HepG2 (cell line): ENCODE measurements around the gene DIAPH1. TPM values are rescaled to one million over a fixed set of nuclear protein-coding genes. Genes with fewer than 3 reads are reported as not detected.

Experiments
- ATAC-seq: fragments of 200-7000 bp; cut with Tn5 transposase; 3 replicates; pipeline ENCODE4 v1.9.1; 2020; ENCODE audit warnings: mild to moderate bottlenecking, moderate library complexity
- BruUV-seq: library from RNA; stranded (reverse); fragments of 400-500 nt; replicated peaks from 2 replicates; lab custom pipeline; 2021; lab: Mats Ljungman, UMichigan
- CTCF ChIA-PET: fragments of 300-600 bp; formaldehyde crosslinking; extraction: SDS; loops from one replicate; lab custom pipeline; 2021; ENCODE audit warnings: low total read pairs, inconsistent platforms, low intra/inter-chr PET ratio; lab: Yijun Ruan, JAX
- POLR2A ChIA-PET: fragments of 350-600 bp; sonication (Branson Sonifier 250); formaldehyde crosslinking; loops from one replicate; lab custom pipeline; 2020; ENCODE audit warnings: antibody characterized with exemption, inconsistent platforms; lab: Yijun Ruan, JAX
- DNase-seq: peaks from one replicate; pipeline ENCODE4 v3.0.0-alpha.2; 2015; ENCODE audit warnings: low spot score
- FAIRE-seq: peaks from 3 replicates; lab custom pipeline; 2011; peaks lifted over from hg19 to GRCh38; lab: Jason Lieb, UNC
- H2AFZ ChIP-seq: one replicate; pipeline ENCODE4 v1.6.1; 2011; ENCODE audit warnings: low read length, inconsistent platforms
- H3K27ac ChIP-seq: fragments of 300-600 bp; 3 replicates; pipeline ENCODE4 v1.8.0; 2011; ENCODE audit warnings: mixed run types, mild to moderate bottlenecking, mixed read lengths, low read length, inconsistent platforms; ENCODE audit not compliant: insufficient read depth; ENCODE audit errors: extremely low read length
- H3K27me3 ChIP-seq, 2 experiments: fragments of 200-600 bp in 1 of 2; 2 replicates in 1 of 2; 3 replicates in 1 of 2; pipeline versions ENCODE4 v1.6.0 to v1.8.0; 2011; ENCODE audit warnings: low read length in 2 of 2, mild to moderate bottlenecking in 2 of 2, moderate library complexity in 2 of 2, inconsistent platforms in 1 of 2; ENCODE audit not compliant: insufficient read depth in 2 of 2, control insufficient read depth in 1 of 2
- H3K36me3 ChIP-seq, 2 experiments: fragments of 200-600 bp in 1 of 2; replicated peaks in 1 of 2; 2 replicates in 1 of 2; 3 replicates in 1 of 2; pipeline versions ENCODE4 v1.5.1 to v1.8.0; 2011; ENCODE audit warnings: low read length in 2 of 2, inconsistent platforms in 1 of 2; ENCODE audit not compliant: insufficient read depth in 2 of 2, control insufficient read depth in 1 of 2
- H3K4me1 ChIP-seq: 2 replicates; pipeline ENCODE4 v1.5.1; 2012; ENCODE audit warnings: low read length, inconsistent platforms; ENCODE audit not compliant: insufficient read depth
- H3K4me2 ChIP-seq: 2 replicates; pipeline ENCODE4 v1.6.0; 2011; ENCODE audit warnings: low read depth, low read length, inconsistent platforms
- H3K4me3 ChIP-seq, 3 experiments: fragments of 200-600 bp in 1 of 3; sonication (generic), shearing (Covaris generic) in 1 of 3; replicated peaks in 1 of 3; 2 replicates each; pipeline ENCODE4 v1.5.1; 2011 to 2016; ENCODE audit warnings: low read length in 3 of 3, inconsistent platforms in 2 of 3, low read depth in 2 of 3, mild to moderate bottlenecking in 2 of 3, control low read depth in 1 of 3, mixed read lengths in 1 of 3; ENCODE audit not compliant: insufficient read depth in 1 of 3
- H3K79me2 ChIP-seq: one replicate; pipeline ENCODE4 v1.6.1; 2011; ENCODE audit warnings: low read length, inconsistent platforms; ENCODE audit not compliant: insufficient read depth
- H3K9ac ChIP-seq: 2 replicates; pipeline ENCODE4 v1.6.0; 2011; ENCODE audit warnings: mild to moderate bottlenecking, low read depth, low read length, inconsistent platforms; ENCODE audit not compliant: insufficient read depth
- H3K9me3 ChIP-seq: 2 replicates; pipeline ENCODE4 v1.5.1; 2012; ENCODE audit warnings: mild to moderate bottlenecking, low read length
- H4K20me1 ChIP-seq: 2 replicates; pipeline ENCODE4 v1.6.0; 2011; ENCODE audit warnings: inconsistent platforms, mild to moderate bottlenecking, low read length, moderate library complexity; ENCODE audit not compliant: insufficient read depth
- CHCHD3 ChIP-seq: sonication (generic); formaldehyde crosslinking; IDR thresholded peaks from 2 replicates; pipeline ENCODE4 v1.8.0; 2022; ENCODE audit warnings: mild to moderate bottlenecking, missing genetic modification reagents, moderate library complexity
- FOXO4 ChIP-seq: sonication (generic); formaldehyde crosslinking; conservative IDR thresholded peaks from 2 replicates; pipeline ENCODE4 v1.8.1; 2023; ENCODE audit warnings: missing genetic modification reagents
- HNF4G ChIP-seq, 2 experiments: sonication (generic) in 1 of 2; formaldehyde crosslinking in 1 of 2; IDR thresholded peaks; 2 replicates each; pipeline versions ENCODE4 v1.4.0 to v1.6.1; 2011 to 2020; ENCODE audit warnings: borderline replicate concordance in 2 of 2, low read depth in 2 of 2, mild to moderate bottlenecking in 2 of 2, low read length in 1 of 2, missing genetic modification reagents in 1 of 2, moderate library complexity in 1 of 2
- JUND ChIP-seq: sonication (generic); formaldehyde crosslinking; IDR thresholded peaks from 2 replicates; pipeline ENCODE4 v1.8.0; 2022; ENCODE audit warnings: mild to moderate bottlenecking, missing genetic modification reagents
- LBX2 ChIP-seq: sonication (generic); formaldehyde crosslinking; IDR thresholded peaks from 2 replicates; pipeline ENCODE4 v1.5.0; 2020; ENCODE audit warnings: missing genetic modification reagents, mild to moderate bottlenecking, borderline replicate concordance
- MTA1 ChIP-seq: sonication (generic); formaldehyde crosslinking; IDR thresholded peaks from 2 replicates; pipeline ENCODE4 v1.4.0; 2020; ENCODE audit warnings: missing genetic modification reagents, mild to moderate bottlenecking, borderline replicate concordance
- NFAT5 ChIP-seq: sonication (generic); formaldehyde crosslinking; IDR thresholded peaks from 2 replicates; pipeline ENCODE4 v1.4.0; 2020; ENCODE audit warnings: missing genetic modification reagents
- PITX1 ChIP-seq: sonication (generic); formaldehyde crosslinking; IDR thresholded peaks from 2 replicates; pipeline ENCODE4 v1.5.1; 2020; ENCODE audit warnings: mild to moderate bottlenecking, missing genetic modification reagents
- RFXAP ChIP-seq: sonication (generic); formaldehyde crosslinking; IDR thresholded peaks from 2 replicates; pipeline ENCODE4 v1.4.0; 2020; ENCODE audit warnings: missing genetic modification reagents, borderline replicate concordance
- SMYD3 ChIP-seq: sonication (generic); formaldehyde crosslinking; IDR thresholded peaks from 2 replicates; pipeline ENCODE4 v1.8.1; 2023; ENCODE audit warnings: mild to moderate bottlenecking, missing genetic modification reagents
- ZNF331 ChIP-seq: sonication (generic); formaldehyde crosslinking; IDR thresholded peaks from 2 replicates; pipeline ENCODE4 v1.4.0; 2020; ENCODE audit warnings: missing genetic modification reagents
- ZNF513 ChIP-seq: sonication (generic); formaldehyde crosslinking; conservative IDR thresholded peaks from 2 replicates; pipeline ENCODE4 v1.5.0; 2020; ENCODE audit warnings: missing genetic modification reagents
- ZNF607 ChIP-seq: sonication (generic); formaldehyde crosslinking; IDR thresholded peaks from 2 replicates; pipeline ENCODE4 v1.5.1; 2020; ENCODE audit warnings: missing genetic modification reagents, mild to moderate bottlenecking, borderline replicate concordance
- ZSCAN20 ChIP-seq: sonication (generic); formaldehyde crosslinking; IDR thresholded peaks from 2 replicates; pipeline ENCODE4 v1.4.0; 2020; ENCODE audit warnings: missing genetic modification reagents, mild to moderate bottlenecking, borderline replicate concordance
- WGBS: methylation state at CpG from one replicate; pipeline ENCODE4 v1.1.6; 2017; ENCODE audit warnings: low lambda C conversion rate; 5-methylcytosine and 5-hydroxymethylcytosine counted together
- in situ Hi-C: cut with HindIII; loops from 2 replicates; pipeline ENCODE4 v1.10.0; 2017; ENCODE audit warnings: low pct_unique_long_range_greater_than_20kb; ENCODE audit not compliant: extremely low pct_ligation_motif_present
- intact Hi-C: fragments of 100-400 bp; cut with micrococcal nuclease; formaldehyde crosslinking; loops from one replicate; pipeline ENCODE4 v1.10.0; 2022; ENCODE audit not compliant: unreplicated experiment
- polyA plus RNA-seq, 8 experiments: library from polyadenylated mRNA; depleted of rRNA in 3 of 8; stranded (reverse) in 7 of 8; unstranded in 1 of 8; fragments of >200 nt; fragmentation: Illumina TruSeq in 4 of 8; extraction: Trizol in 4 of 8; gene quantifications; 2 replicates each; pipeline versions ENCODE4 v1.2.1 to v1.2.3, GENCODE V29; 2011 to 2016; ENCODE audit warnings: low read depth in 4 of 8, missing spikeins in 1 of 8, mixed read lengths in 1 of 8; ENCODE audit not compliant: insufficient read depth in 1 of 8
- total RNA-seq, 5 experiments: library from RNA; depleted of rRNA; stranded (reverse); fragments of >200 nt; fragmentation: Illumina TruSeq; extraction: Trizol; gene quantifications; 2 replicates each; pipeline ENCODE4 v1.2.3, GENCODE V29; 2016; ENCODE audit warnings: low read depth in 1 of 5

Gene DIAPH1
- total and polyA plus RNA-seq, 2 of the 13 experiments (the other 11 are each of a cell fraction or from before 2014, with no cell fraction given): 25.1 to 33.9 TPM

DNA sequence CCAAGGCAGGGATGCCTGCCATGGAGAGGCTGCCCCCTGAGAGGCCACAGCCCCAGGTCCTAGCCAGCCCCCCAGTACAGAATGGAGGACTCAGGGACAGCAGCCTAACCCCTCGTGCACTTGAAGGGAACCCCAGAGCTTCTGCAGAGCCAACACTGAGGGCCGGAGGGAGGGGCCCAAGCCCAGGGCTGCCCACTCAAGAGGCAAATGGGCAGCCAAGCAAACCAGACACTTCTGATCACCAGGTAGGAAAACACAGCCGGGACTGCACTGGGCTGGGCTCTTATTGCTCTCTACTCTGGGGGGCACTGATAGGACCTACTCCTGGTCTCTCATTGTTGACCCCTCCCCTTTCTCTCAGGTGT is 21.2 kb upstream of the DIAPH1 start:
- FAIRE-seq: no peak
- Histone ChIP-seq H3K4me3 (no peak overlapping the region), H3K36me3 (peaks cover 0 to 20% of the 10 kb centered on the region in 2 experiments; a peak in 1 of 5 replicates), H3K79me2 (peaks cover 16% of the 10 kb centered on the region), H4K20me1 (peaks cover 7% of the 10 kb centered on the region; the same call in 1 of the 2 replicates), H3K4me2 (no peak overlapping the region), H3K27me3 (no peaks in the 10 kb centered on the region; a peak in 1 of 5 replicates), H2AFZ (no peak overlapping the region), H3K27ac (no peak overlapping the region), H3K4me1 (peaks cover 19% of the 10 kb centered on the region), H3K9ac (no peak overlapping the region), H3K9me3 (no peaks in the 10 kb centered on the region)
- no CpG with 5 or more reads among the region's 3 CpGs for WGBS
- no peak for DNase-seq
- ATAC-seq: no peak
- intact Hi-C loops (no loop called here), in situ Hi-C loops (no loop called here)
- no TSS peak for BruUV-seq
- CTCF ChIA-PET: no interaction called here
- POLR2A ChIA-PET: no interaction called here
- no peak for TF ChIP-seq ZSCAN20
- TF ChIP-seq JUND (CRISPR knock-in tag): no peak
- TF ChIP-seq PITX1 (CRISPR knock-in tag): no peak
- no peak for TF ChIP-seq HNF4G (IDR thresholded peaks at IDR 0.05; ENCODE audit: borderline replicate concordance, low read depth, low read length)
- no peak for TF ChIP-seq HNF4G (CRISPR knock-in tag; IDR thresholded peaks at IDR 0.05; ENCODE audit: borderline replicate concordance, low read depth)
- TF ChIP-seq RFXAP (CRISPR knock-in tag): no peak
- no peak for TF ChIP-seq SMYD3
- no peak for TF ChIP-seq ZNF331
- TF ChIP-seq ZNF607 (CRISPR knock-in tag): no peak
- no peak for TF ChIP-seq FOXO4 (CRISPR knock-in tag)
- no peak for TF ChIP-seq CHCHD3 (CRISPR knock-in tag)
- no peak for TF ChIP-seq ZNF513 (CRISPR knock-in tag)
- TF ChIP-seq LBX2 (CRISPR knock-in tag): no peak
- no peak for TF ChIP-seq MTA1 (CRISPR knock-in tag)
- no peak for TF ChIP-seq NFAT5 (CRISPR knock-in tag)
